ENCODE data around the gene SLC15A1.

DNA sequence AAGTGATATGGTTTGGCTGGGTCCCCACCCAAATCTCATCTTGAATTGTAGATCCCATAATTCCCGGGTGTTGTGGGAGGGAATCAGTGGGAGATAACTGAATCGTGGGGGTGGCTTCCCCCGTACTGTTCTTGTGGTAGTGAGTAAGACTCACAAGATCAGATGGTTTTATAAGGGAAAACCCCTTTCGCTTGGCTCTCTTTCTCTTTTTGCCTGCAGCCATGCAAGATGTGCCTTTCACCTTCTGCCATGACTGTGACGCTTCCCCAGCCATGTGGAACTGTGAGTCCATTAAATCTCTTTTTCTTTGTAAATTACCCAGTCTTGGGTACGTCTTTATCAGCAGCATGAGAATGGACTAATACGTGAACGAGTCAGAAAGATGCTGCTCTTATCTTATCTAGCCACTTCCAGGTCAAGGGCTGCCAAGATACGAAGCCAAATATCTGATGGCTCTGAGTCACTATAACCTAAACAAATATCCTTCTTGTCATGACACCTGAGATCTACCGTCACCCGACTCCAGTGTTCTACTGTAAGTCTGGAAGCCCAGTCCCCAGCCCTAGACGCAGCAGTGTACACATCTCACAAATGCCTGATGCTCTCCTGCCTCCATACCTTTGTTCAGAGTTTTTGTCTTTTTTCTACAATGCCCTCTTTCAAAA lies 45.9 kb downstream of the SLC15A1 start:
- TF ChIP-seq CTCF (optimal IDR thresholded peaks at IDR 0.05 in 1 of 3, IDR thresholded peaks at IDR 0.05 in 1 of 3, conservative IDR thresholded peaks at IDR 0.05 in 1 of 3; ENCODE audit: extremely low read depth in 1 of 3, insufficient read depth in 2 of 3, low read length in 3 of 3) (no peak), EZH2 (IDR thresholded peaks at IDR 0.05; ENCODE audit: low read length) (no peak)

Measured in keratinocyte (primary cell).